Activated CD4-positive, alpha-beta T cell treated with anti-CD3 and anti-CD28 coated beads, Interleukin-2, amount 50 U/mL, for 4 hours (primary cell): Measurements from ENCODE around the gene SH2D6.
"Not testable (repeated sequence)": the region's sequence is repeated elsewhere in the genome, so short reads cannot be mapped to it uniquely, and the experiment has no call there.

Source experiments
- DNase-seq, 2 experiments: peaks; one replicate each; pipeline ENCODE4 v3.0.0-alpha.2; 2020

The SH2D6 gene

GRCh38 chr2:85472261-85472660 is 53.7 kb downstream of the SH2D6 start:
- no peak for DNase-seq

- no peak for DNase-seq
Measured at GRCh38 chr2:85475799-85476490, 57.4 kb downstream of the SH2D6 start.

- DNase-seq, result no peak
Measured at GRCh38 chr2:85476624-85477023, 58.1 kb downstream of the SH2D6 start.

GRCh38 chr2:85477884-85478283 is 59.4 kb downstream of the SH2D6 start:
- DNase-seq, result no peak

- DNase-seq, result no peak
Measured at GRCh38 chr2:85481818-85482777, 63.6 kb downstream of the SH2D6 start.

- not testable (repeated sequence) for DNase-seq
Measured at GRCh38 chr2:85484615-85485014, 66.1 kb downstream of the SH2D6 start.

GRCh38 chr2:85485815-85486214 is 67.3 kb downstream of the SH2D6 start:
- DNase-seq, result no peak
